ENCODE measurements around the gene TRIM66.

Gene TRIM66

GRCh38 chr11:8610532-8611116 lies 71.8 kb downstream of the TRIM66 start:
- Histone ChIP-seq H3K4me3 (no peak overlapping the region), H3K9ac (ENCODE audit: insufficient read length) (no peak overlapping the region), H3K36me3 (ENCODE audit: insufficient read depth, low read length) (no peaks in the 10 kb centered on the region), H3K27ac (no peak overlapping the region), H3K9me3 (ENCODE audit: low read depth, low read length) (no peaks in the 10 kb centered on the region)
- TF ChIP-seq EZH2 (IDR thresholded peaks at IDR 0.05) (no peak), POLR2AphosphoS5 (IDR thresholded peaks at IDR 0.05; ENCODE audit: borderline replicate concordance, low read depth, low read length) (no peak), FOXP2 (optimal IDR thresholded peaks at IDR 0.05; ENCODE audit: control extremely low read depth, extremely low read length, insufficient read depth) (no peak)
- no peak for DNase-seq (ENCODE audit: low read depth, low spot score)

DNA sequence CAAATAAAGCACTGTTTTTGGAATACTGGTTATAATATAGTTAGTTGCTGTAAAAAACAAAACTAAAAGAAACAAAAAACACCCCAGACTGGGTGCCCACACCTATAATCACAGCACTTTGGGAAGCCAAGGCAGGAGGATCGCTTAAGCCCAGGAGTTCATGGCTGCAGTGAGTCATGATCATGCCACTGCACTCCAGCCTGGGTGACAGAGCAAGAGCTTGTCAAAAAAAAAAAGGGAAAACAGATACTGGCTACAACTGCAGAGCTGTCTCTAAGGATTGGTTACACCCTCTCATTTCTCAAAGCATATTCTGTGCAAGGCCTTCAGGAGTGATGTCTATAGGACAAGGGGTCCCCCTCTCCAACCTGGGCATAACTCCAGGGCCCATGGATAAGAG lies 73.8 kb downstream of the TRIM66 start:
- no peak overlapping the region for H3K9ac ChIP-seq (ENCODE audit: insufficient read length)
- no peaks in the 10 kb centered on the region for H3K9me3 ChIP-seq (ENCODE audit: low read depth, low read length)
- no peak overlapping the region for H3K4me3 ChIP-seq
- DNase-seq (ENCODE audit: low read depth, low spot score) = no peak
- no peak for TF ChIP-seq POLR2AphosphoS5 (IDR thresholded peaks at IDR 0.05; ENCODE audit: borderline replicate concordance, low read depth, low read length)
- no peak for TF ChIP-seq FOXP2 (optimal IDR thresholded peaks at IDR 0.05; ENCODE audit: control extremely low read depth, extremely low read length, insufficient read depth)
- no peak for TF ChIP-seq EZH2 (IDR thresholded peaks at IDR 0.05)
- H3K27ac ChIP-seq = no peak overlapping the region
- H3K36me3 ChIP-seq (ENCODE audit: insufficient read depth, low read length) = no peaks in the 10 kb centered on the region

DNA sequence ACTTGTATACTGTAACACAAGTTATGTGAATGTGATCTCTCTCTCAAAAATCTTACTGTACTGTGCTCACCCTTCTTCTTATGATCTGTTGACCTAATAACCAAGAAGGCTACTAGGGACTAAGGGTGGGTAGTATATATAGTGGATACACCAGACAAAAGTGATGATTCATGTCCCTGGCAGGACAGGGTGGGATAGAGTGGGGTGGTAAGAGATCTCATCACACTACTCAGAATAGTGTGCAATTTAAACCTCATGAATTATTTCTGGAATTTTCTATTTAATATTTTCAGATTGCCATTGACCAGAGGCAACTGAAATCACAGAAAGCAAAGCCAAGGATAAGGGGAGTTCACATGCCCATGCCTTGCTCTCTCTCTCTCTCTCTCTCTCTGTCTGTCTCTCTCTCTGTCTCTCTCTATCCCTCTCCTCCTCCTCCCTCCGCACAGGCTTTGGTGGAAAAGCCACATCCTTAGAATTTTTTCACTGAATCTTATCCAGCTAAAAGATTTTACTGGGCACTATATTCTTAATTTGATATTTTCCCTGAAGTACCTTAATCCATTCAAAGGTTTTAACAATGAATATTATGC lies 76.4 kb downstream of the TRIM66 start:
- no peak overlapping the region for H3K9ac ChIP-seq (ENCODE audit: insufficient read length)
- DNase-seq (ENCODE audit: low read depth, low spot score) = no peak
- H3K4me3 ChIP-seq = no peak overlapping the region
- no peaks in the 10 kb centered on the region for H3K9me3 ChIP-seq (ENCODE audit: low read depth, low read length)
- TF ChIP-seq EZH2 (IDR thresholded peaks at IDR 0.05) (no peak), POLR2AphosphoS5 (IDR thresholded peaks at IDR 0.05; ENCODE audit: borderline replicate concordance, low read depth, low read length) (no peak), FOXP2 (optimal IDR thresholded peaks at IDR 0.05; ENCODE audit: control extremely low read depth, extremely low read length, insufficient read depth) (no peak)
- no peak overlapping the region for H3K27ac ChIP-seq
- H3K36me3 ChIP-seq (ENCODE audit: insufficient read depth, low read length) = no peaks in the 10 kb centered on the region

- Histone ChIP-seq H3K27ac (no peak overlapping the region), H3K4me3 (no peak overlapping the region), H3K36me3 (ENCODE audit: insufficient read depth, low read length) (no peaks in the 10 kb centered on the region), H3K9me3 (ENCODE audit: low read depth, low read length) (no peaks in the 10 kb centered on the region), H3K9ac (ENCODE audit: insufficient read length) (no peak overlapping the region)
- no peak for DNase-seq (ENCODE audit: low read depth, low spot score)
- no peak for TF ChIP-seq EZH2 (IDR thresholded peaks at IDR 0.05)
- TF ChIP-seq FOXP2 (optimal IDR thresholded peaks at IDR 0.05; ENCODE audit: control extremely low read depth, extremely low read length, insufficient read depth) = no peak
- TF ChIP-seq POLR2AphosphoS5 (IDR thresholded peaks at IDR 0.05; ENCODE audit: borderline replicate concordance, low read depth, low read length) = no peak
These were observed 78.3 kb downstream of the TRIM66 start for GRCh38 chr11:8604078-8604723.

DNA sequence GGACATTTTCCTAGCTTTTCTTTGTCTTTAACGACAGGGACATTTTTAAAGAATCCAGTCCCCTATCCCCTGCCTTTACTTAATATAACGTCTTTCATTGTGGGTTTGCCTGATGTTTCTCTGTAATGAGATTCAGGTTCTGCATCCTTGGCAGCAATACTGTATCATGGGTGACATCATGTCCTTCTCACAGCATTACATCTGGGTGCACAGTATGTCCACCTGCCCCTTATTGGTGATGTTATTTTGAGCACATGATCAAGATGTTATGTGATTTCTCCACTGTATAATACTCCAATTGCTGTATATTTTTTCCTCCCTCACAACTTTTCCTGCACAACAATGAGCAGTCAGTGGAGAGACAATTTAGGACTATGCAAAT lies 78.8 kb downstream of the TRIM66 start:
- DNase-seq (ENCODE audit: low read depth, low spot score) = no peak
- H3K9me3 ChIP-seq (ENCODE audit: low read depth, low read length) = no peaks in the 10 kb centered on the region
- H3K27ac ChIP-seq = no peak overlapping the region
- no peaks in the 10 kb centered on the region for H3K36me3 ChIP-seq (ENCODE audit: insufficient read depth, low read length)
- TF ChIP-seq EZH2 (IDR thresholded peaks at IDR 0.05) = no peak
- no peak for TF ChIP-seq POLR2AphosphoS5 (IDR thresholded peaks at IDR 0.05; ENCODE audit: borderline replicate concordance, low read depth, low read length)
- TF ChIP-seq FOXP2 (optimal IDR thresholded peaks at IDR 0.05; ENCODE audit: control extremely low read depth, extremely low read length, insufficient read depth) = no peak
- H3K9ac ChIP-seq (ENCODE audit: insufficient read length) = no peak overlapping the region
- no peak overlapping the region for H3K4me3 ChIP-seq

DNA sequence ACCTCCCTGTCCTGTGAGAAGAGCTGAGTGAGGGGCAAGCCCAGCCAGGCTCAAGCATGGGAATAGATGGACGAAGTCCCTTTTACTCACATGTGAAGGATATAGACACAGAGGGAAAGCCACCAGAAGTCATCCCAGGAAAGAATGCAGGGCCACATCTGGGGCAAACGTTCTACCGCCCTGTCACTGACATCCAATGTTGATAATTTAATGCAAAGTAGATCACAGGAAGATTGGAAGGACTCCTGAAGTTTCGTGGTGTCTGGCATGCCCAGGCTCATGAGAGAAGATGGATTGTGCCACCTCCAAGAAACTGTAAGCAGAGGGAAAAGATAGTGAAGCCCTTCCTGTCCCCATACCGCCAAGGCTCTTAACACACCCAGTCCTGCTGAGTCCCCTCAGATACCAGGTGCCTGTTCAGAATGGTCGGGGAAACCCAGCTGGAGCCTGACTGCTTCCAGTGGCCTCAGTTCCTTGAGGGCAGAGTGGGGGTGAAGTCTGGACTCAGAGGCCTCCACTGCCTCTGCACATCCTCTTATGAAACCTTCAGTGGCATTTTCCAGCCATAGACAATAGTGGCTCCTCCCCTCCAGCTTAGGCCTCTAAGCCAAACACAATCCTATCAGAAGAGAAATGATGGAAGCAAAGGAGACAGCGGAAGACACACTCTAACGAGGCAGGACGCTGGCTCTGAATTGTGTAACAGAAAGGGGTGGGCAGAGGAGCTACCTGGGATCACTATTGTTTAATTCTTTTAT lies 80.9 kb downstream of the TRIM66 start:
- no peak overlapping the region for H3K27ac ChIP-seq

DNA sequence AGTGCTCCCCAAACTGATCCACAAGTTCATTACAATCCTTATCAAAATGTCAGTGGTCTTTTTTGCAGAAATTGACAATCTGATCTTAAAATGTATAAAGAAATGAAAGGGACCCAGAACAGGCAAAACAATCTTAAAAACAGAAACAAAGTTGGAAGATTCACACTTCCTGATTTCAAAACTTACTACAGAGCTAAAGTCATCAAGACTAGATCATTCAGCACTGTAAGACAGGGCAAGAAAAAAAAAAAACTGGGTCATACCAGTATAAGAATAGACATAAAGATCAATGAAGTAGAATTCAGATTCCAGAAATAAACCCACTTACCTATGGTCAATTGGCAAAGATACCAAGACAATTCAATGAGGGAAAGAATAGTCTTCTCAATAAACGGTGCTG lies 84.0 kb downstream of the TRIM66 start:
- no peak for TF ChIP-seq EZH2 (IDR thresholded peaks at IDR 0.05)
- H3K9ac ChIP-seq (ENCODE audit: insufficient read length) = no peak overlapping the region

More for the DNA sequence above, 80.9 kb downstream of the TRIM66 start:
- Histone ChIP-seq H3K4me3 (no peak overlapping the region), H3K36me3 (ENCODE audit: insufficient read depth, low read length) (no peaks in the 10 kb centered on the region), H3K9me3 (ENCODE audit: low read depth, low read length) (no peaks in the 10 kb centered on the region), H3K9ac (ENCODE audit: insufficient read length) (no peak overlapping the region)
- DNase-seq (ENCODE audit: low read depth, low spot score) = no peak
- TF ChIP-seq POLR2AphosphoS5 (IDR thresholded peaks at IDR 0.05; ENCODE audit: borderline replicate concordance, low read depth, low read length) = no peak
- TF ChIP-seq EZH2 (IDR thresholded peaks at IDR 0.05) = no peak
- no peak for TF ChIP-seq FOXP2 (optimal IDR thresholded peaks at IDR 0.05; ENCODE audit: control extremely low read depth, extremely low read length, insufficient read depth)

DNA sequence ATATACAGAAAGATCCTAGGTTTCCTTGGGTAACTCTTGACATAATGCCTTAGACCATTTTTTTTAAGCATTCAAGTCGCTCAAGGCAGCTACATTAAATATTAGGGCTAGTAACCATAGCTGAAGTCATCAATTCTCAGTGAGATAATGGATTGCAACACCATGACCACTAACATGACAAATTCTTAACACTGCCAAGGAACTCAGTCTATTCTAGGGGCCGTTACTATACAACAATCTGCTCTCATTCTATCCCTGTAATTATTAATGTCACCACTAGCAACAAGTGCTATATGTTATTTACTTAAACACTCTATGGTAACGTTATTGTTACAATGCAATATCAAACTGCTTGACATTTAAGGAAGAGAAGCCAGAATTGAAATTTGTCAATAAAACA lies 85.3 kb downstream of the TRIM66 start:
- H3K4me3 ChIP-seq = no peak overlapping the region
- no peak for DNase-seq (ENCODE audit: low read depth, low spot score)
- no peak for TF ChIP-seq FOXP2 (optimal IDR thresholded peaks at IDR 0.05; ENCODE audit: control extremely low read depth, extremely low read length, insufficient read depth)
- TF ChIP-seq POLR2AphosphoS5 (IDR thresholded peaks at IDR 0.05; ENCODE audit: borderline replicate concordance, low read depth, low read length) = no peak
- TF ChIP-seq EZH2 (IDR thresholded peaks at IDR 0.05) = no peak

More for the DNA sequence above, 84.0 kb downstream of the TRIM66 start:
- no peaks in the 10 kb centered on the region for H3K9me3 ChIP-seq (ENCODE audit: low read depth, low read length)
- H3K27ac ChIP-seq = no peak overlapping the region
- H3K4me3 ChIP-seq = no peak overlapping the region
- no peaks in the 10 kb centered on the region for H3K36me3 ChIP-seq (ENCODE audit: insufficient read depth, low read length)
- no peak for DNase-seq (ENCODE audit: low read depth, low spot score)

More for the DNA sequence above, 85.3 kb downstream of the TRIM66 start:
- Histone ChIP-seq H3K27ac (no peak overlapping the region), H3K36me3 (ENCODE audit: insufficient read depth, low read length) (no peaks in the 10 kb centered on the region), H3K9me3 (ENCODE audit: low read depth, low read length) (no peaks in the 10 kb centered on the region), H3K9ac (ENCODE audit: insufficient read length) (no peak overlapping the region)
